GM12878 (cell line): ENCODE measurements around the gene NAB1. TPM values are rescaled to one million over a fixed set of nuclear protein-coding genes. Genes with fewer than 3 reads are reported as not detected.
A peak's percentile ranks its signal among the peaks of the same experiment; 100 is the strongest.

Experiments used
- ATAC-seq: fragments of 200-7000 bp; cut with Tn5 transposase; 3 replicates; pipeline ENCODE4 v1.9.1; 2020; ENCODE audit warnings: mild to moderate bottlenecking, moderate library complexity
- BruUV-seq: library from RNA; stranded (reverse); fragments of 400-500 nt; replicated peaks from 2 replicates; lab custom pipeline; 2021; lab: Mats Ljungman, UMichigan
- CTCF ChIA-PET: fragments of 300-600 bp; sonication (Branson Sonifier 250); formaldehyde crosslinking; extraction: SDS; loops from one replicate; lab custom pipeline; 2021; ENCODE audit warnings: inconsistent platforms; lab: Yijun Ruan, JAX
- POLR2A ChIA-PET: fragments of 350-600 bp; formaldehyde crosslinking; extraction: SDS; loops from one replicate; lab custom pipeline; 2021; ENCODE audit warnings: inconsistent platforms; lab: Charles Lee
- RAD21 ChIA-PET: fragments of 300-600 bp; sonication (Branson Sonifier 250); formaldehyde crosslinking; loops from one replicate; lab custom pipeline; 2023; ENCODE audit warnings: antibody characterized with exemption; ENCODE audit not compliant: unreplicated experiment; lab: Charles Lee
- SMC1A ChIA-PET: fragments of 300-600 bp; sonication (Branson Sonifier 250); formaldehyde crosslinking; loops from one replicate; lab custom pipeline; 2023; ENCODE audit not compliant: unreplicated experiment, uncharacterized antibody; lab: Charles Lee
- DNase-seq: peaks from one replicate; pipeline ENCODE4 v3.0.0-alpha.2; 2011; ENCODE audit warnings: low read depth, low spot score
- FAIRE-seq: peaks from 3 replicates; lab custom pipeline; 2011; peaks lifted over from hg19 to GRCh38; lab: Jason Lieb, UNC
- H2AFZ ChIP-seq: 2 replicates; pipeline ENCODE4 v1.6.0; 2011; ENCODE audit warnings: low read depth, low read length, control low read depth; ENCODE audit not compliant: control insufficient read depth
- H3K27ac ChIP-seq: 2 replicates; pipeline ENCODE4 v1.5.1; 2011; ENCODE audit warnings: control low read depth; ENCODE audit not compliant: control insufficient read depth, insufficient read depth
- H3K27me3 ChIP-seq, 2 experiments: replicated peaks in 1 of 2; 2 replicates each; pipeline versions ENCODE4 v1.6.0 to v1.6.1; 2011; ENCODE audit warnings: low read length in 1 of 2; ENCODE audit not compliant: control insufficient read depth in 2 of 2, insufficient read depth in 2 of 2
- H3K36me3 ChIP-seq, 2 experiments: 2 replicates each; pipeline ENCODE4 v1.5.1; 2011; ENCODE audit warnings: low read length in 1 of 2; ENCODE audit not compliant: control insufficient read depth in 2 of 2, insufficient read depth in 2 of 2
- H3K4me1 ChIP-seq: 2 replicates; pipeline ENCODE4 v1.6.1; 2011; ENCODE audit warnings: mild to moderate bottlenecking, low read length, moderate library complexity, mixed read lengths; ENCODE audit not compliant: control insufficient read depth, insufficient read depth
- H3K4me2 ChIP-seq: 2 replicates; pipeline ENCODE4 v1.6.0; 2011; ENCODE audit warnings: control low read depth; ENCODE audit not compliant: control insufficient read depth, insufficient read depth
- H3K4me3 ChIP-seq: fragments of 200-600 bp; sonication (generic); 2 replicates; pipeline ENCODE4 v1.5.1; 2016
- H3K79me2 ChIP-seq: 2 replicates; pipeline ENCODE4 v1.6.0; 2011; ENCODE audit warnings: low read length; ENCODE audit not compliant: control insufficient read depth, insufficient read depth
- H3K9ac ChIP-seq: 2 replicates; pipeline ENCODE4 v1.8.0; 2011; ENCODE audit warnings: low read length, control low read depth, mixed read lengths; ENCODE audit not compliant: control insufficient read depth, insufficient read depth
- H3K9me3 ChIP-seq: replicated peaks from 3 replicates; pipeline ENCODE4 v1.5.1; 2011; ENCODE audit warnings: mild to moderate bottlenecking, low read length; ENCODE audit not compliant: control insufficient read depth, insufficient read depth
- H4K20me1 ChIP-seq: 2 replicates; pipeline ENCODE4 v1.6.0; 2011; ENCODE audit not compliant: control insufficient read depth, insufficient read depth
- RAD21 ChIP-seq: IDR thresholded peaks from 2 replicates; pipeline ENCODE4 v1.6.1; 2011; ENCODE audit warnings: mild to moderate bottlenecking, low read depth, low read length, moderate library complexity; ENCODE audit not compliant: insufficient read depth
- SMC3 ChIP-seq: IDR thresholded peaks from 2 replicates; pipeline ENCODE4 v1.6.1; 2011; ENCODE audit warnings: low read length, improper control_type of control experiment, borderline replicate concordance
- SREBF2 ChIP-seq: IDR thresholded peaks from 2 replicates; pipeline ENCODE4 v1.6.1; 2012; ENCODE audit warnings: mild to moderate bottlenecking, low read length
- YY1 ChIP-seq: IDR thresholded peaks from 2 replicates; pipeline ENCODE4 v1.6.1; 2011; ENCODE audit warnings: low read depth, mild to moderate bottlenecking, low read length
- ZNF384 ChIP-seq: IDR thresholded peaks from 2 replicates; pipeline ENCODE4 v1.6.1; 2012; ENCODE audit warnings: low read depth, mild to moderate bottlenecking, low read length, improper control_type of control experiment, borderline replicate concordance
- WGBS: methylation state at CpG from one replicate; pipeline ENCODE4 v1.1.6; 2016; ENCODE audit warnings: low lambda C conversion rate; ENCODE audit not compliant: insufficient replicate concordance, insufficient coverage; ENCODE audit errors: missing lambda C conversion rate; 5-methylcytosine and 5-hydroxymethylcytosine counted together
- in situ Hi-C: fragments of 300-500 bp; cut with MboI; formaldehyde crosslinking; loops from 9 replicates; pipeline ENCODE4 v1.14.3; 2018; ENCODE audit warnings: mixed read lengths
- intact Hi-C: fragments of 100-400 bp; cut with micrococcal nuclease; formaldehyde crosslinking; loops from one replicate; pipeline ENCODE4 v1.14.2; 2022; ENCODE audit not compliant: unreplicated experiment
- polyA plus RNA-seq, 11 experiments: library from polyadenylated mRNA; depleted of rRNA in 4 of 11; unstranded in 6 of 11; stranded (reverse) in 5 of 11; fragments of >200 nt; fragmentation: Nextera tagmentation in 4 of 11; fragmentation: Illumina TruSeq in 1 of 11; extraction: Ambion mirVana in 4 of 11; extraction: Trizol in 1 of 11; gene quantifications; 1 replicate in 1 of 11; 2 replicates in 10 of 11; pipeline versions ENCODE4 v1.2.1 to v1.2.3, GENCODE V29; 2011 to 2016; ENCODE audit warnings: inconsistent platforms in 2 of 11, missing spikeins in 2 of 11, low read depth in 1 of 11
- total RNA-seq, 4 experiments: library from RNA; depleted of rRNA in 3 of 4; stranded (reverse); fragments of >200 nt in 3 of 4; fragmentation: Illumina TruSeq in 1 of 4; extraction: Trizol in 1 of 4; gene quantifications; 2 replicates each; pipeline versions ENCODE4 v1.2.1 to v1.2.3, GENCODE V29; 2013 to 2021
- TF ChIP-seq, protein P1 (sequence below), 3 experiments: IDR thresholded peaks in 2 of 3; conservative IDR thresholded peaks in 1 of 3; 2 replicates each; pipeline ENCODE4 v1.5.1; 2011; ENCODE audit warnings: low read depth in 3 of 3, low read length in 3 of 3, mild to moderate bottlenecking in 3 of 3, control low read depth in 2 of 3, moderate library complexity in 2 of 3, inconsistent platforms in 1 of 3, mixed read lengths in 1 of 3; ENCODE audit not compliant: control insufficient read depth in 2 of 3, insufficient read depth in 1 of 3; ENCODE audit errors: extremely low read depth in 1 of 3

The NAB1 gene
- total and polyA plus RNA-seq, 10 of the 15 experiments (the other 5 are each of a cell fraction or from before 2014, with no cell fraction given), result 4.5 to 39.6 (median 23.0) TPM

DNA sequence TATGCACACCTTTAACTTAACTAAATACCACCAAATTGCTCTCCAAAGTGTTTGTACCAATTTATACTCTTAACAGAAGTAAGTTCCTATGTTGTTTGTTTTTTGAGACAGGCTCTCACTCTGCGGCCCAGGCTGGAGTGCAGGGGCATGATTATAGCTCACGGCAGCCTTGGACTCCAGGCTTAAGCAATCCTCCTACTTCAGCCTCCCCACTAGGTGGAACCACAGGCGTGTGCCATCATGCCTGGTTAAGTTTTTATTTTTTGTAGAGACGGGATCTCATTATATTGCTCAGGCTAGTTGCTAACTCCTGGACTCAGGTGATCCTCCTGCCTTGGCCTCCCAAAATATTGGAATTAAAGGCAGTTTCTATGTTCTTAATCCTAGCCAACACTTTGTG lies 13.1 kb upstream of the NAB1 start:
- H3K4me2 ChIP-seq, result no peak overlapping the region
- ChIA-PET SMC1A (interaction anchor here (0.7 to 4.2 kb wide), 17 partner anchors 8 to 253 kb away, joined by 3 to 63 read pairs (median 6); no protein-coding TSS in a partner anchor), POLR2A (no interaction called here), CTCF (interaction anchor here (0.6 to 7.0 kb wide), 27 partner anchors 8 to 418 kb away, joined by 3 to 78 read pairs (median 4); partner anchors contain the start of gene NAB1), RAD21 (interaction anchor here (0.6 to 3.2 kb wide), 20 partner anchors 8 to 170 kb away, joined by 3 to 58 read pairs (median 3); partner anchors contain the start of genes NAB1 and NEMP2)
- H3K36me3 ChIP-seq, result no peaks in the 10 kb centered on the region
- no peaks in the 10 kb centered on the region for H3K27me3 ChIP-seq
- H2AFZ ChIP-seq, result no peak overlapping the region
- H3K79me2 ChIP-seq, result no peaks in the 10 kb centered on the region
- H3K9ac ChIP-seq, result no peak overlapping the region
- H3K4me1 ChIP-seq, result 0 out of 2 replicates have a peak, but pooled peaks cover 3% of the 10 kb centered on the region
- DNase-seq, result no peak
- in situ Hi-C loops, result no loop called here
- no peaks in the 10 kb centered on the region for H4K20me1 ChIP-seq
- peak; percentile 79 for ATAC-seq
- TF ChIP-seq YY1, result 0 out of 2 replicates have a peak, but pooled peaks have one; percentile 15
- TF ChIP-seq SREBF2, result no peak
- TF ChIP-seq SMC3, result peak; percentile 42; the same call in 1 of the 2 replicates
- TF ChIP-seq ZNF384, result peak; percentile 62; the same call in 1 of the 2 replicates
- TF ChIP-seq, protein P1, sequence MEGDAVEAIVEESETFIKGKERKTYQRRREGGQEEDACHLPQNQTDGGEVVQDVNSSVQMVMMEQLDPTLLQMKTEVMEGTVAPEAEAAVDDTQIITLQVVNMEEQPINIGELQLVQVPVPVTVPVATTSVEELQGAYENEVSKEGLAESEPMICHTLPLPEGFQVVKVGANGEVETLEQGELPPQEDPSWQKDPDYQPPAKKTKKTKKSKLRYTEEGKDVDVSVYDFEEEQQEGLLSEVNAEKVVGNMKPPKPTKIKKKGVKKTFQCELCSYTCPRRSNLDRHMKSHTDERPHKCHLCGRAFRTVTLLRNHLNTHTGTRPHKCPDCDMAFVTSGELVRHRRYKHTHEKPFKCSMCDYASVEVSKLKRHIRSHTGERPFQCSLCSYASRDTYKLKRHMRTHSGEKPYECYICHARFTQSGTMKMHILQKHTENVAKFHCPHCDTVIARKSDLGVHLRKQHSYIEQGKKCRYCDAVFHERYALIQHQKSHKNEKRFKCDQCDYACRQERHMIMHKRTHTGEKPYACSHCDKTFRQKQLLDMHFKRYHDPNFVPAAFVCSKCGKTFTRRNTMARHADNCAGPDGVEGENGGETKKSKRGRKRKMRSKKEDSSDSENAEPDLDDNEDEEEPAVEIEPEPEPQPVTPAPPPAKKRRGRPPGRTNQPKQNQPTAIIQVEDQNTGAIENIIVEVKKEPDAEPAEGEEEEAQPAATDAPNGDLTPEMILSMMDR (IDR thresholded peaks at IDR 0.05 in 2 of 3, conservative IDR thresholded peaks at IDR 0.05 in 1 of 3; ENCODE audit: control insufficient read depth in 2 of 3, extremely low read depth in 1 of 3, insufficient read depth in 1 of 3, low read depth in 3 of 3, low read length in 3 of 3), result peak; percentile 32 to 56 (median 36); a peak in 4 of 6 replicates
- peak; percentile 60 for TF ChIP-seq RAD21
- H3K4me3 ChIP-seq, result no peak overlapping the region
- WGBS, result 70% methylated on average over 4 of the region's 4 CpGs
- BruUV-seq, result no TSS peak
- no peak for FAIRE-seq
- intact Hi-C loops, result loop anchor here (5.0 kb wide), 1 partner anchor 167 kb away; no protein-coding TSS in a partner anchor
- H3K27ac ChIP-seq, result no peak overlapping the region
- H3K9me3 ChIP-seq, result no peaks in the 10 kb centered on the region
